Measurements from ENCODE around the gene WNT8A.

Gene WNT8A

GRCh38 chr5:138082033-138082432 lies 1.8 kb upstream of the WNT8A start:
- in situ Hi-C loops (cut with HindIII; ENCODE audit: low sequenced_read_pairs): no loop called here

GRCh38 chr5:138091685-138092084 lies 7.9 kb downstream of the WNT8A start:
- in situ Hi-C loops (cut with HindIII; ENCODE audit: low sequenced_read_pairs): no loop called here

- in situ Hi-C loops (cut with HindIII; ENCODE audit: low sequenced_read_pairs): no loop called here
Measured at GRCh38 chr5:138092301-138092700, 8.5 kb downstream of the WNT8A start.

GRCh38 chr5:138093036-138093435 lies 9.2 kb downstream of the WNT8A start:
- in situ Hi-C loops (cut with HindIII; ENCODE audit: low sequenced_read_pairs): no loop called here

GRCh38 chr5:138095100-138095907 lies 11.5 kb downstream of the WNT8A start:
- in situ Hi-C loops (cut with HindIII; ENCODE audit: low sequenced_read_pairs): no loop called here

- in situ Hi-C loops (cut with HindIII; ENCODE audit: low sequenced_read_pairs): no loop called here
Measured at GRCh38 chr5:138096363-138096762, 12.5 kb downstream of the WNT8A start.

GRCh38 chr5:138096997-138097828 lies 13.4 kb downstream of the WNT8A start:
- in situ Hi-C loops (cut with HindIII; ENCODE audit: low sequenced_read_pairs): no loop called here

- in situ Hi-C loops (cut with HindIII; ENCODE audit: low sequenced_read_pairs): no loop called here
Measured at GRCh38 chr5:138102454-138103318, 18.9 kb downstream of the WNT8A start.

- in situ Hi-C loops (cut with HindIII; ENCODE audit: low sequenced_read_pairs): no loop called here
Measured at GRCh38 chr5:138103319-138103637, 19.4 kb downstream of the WNT8A start.

GRCh38 chr5:138105709-138106108 lies 21.9 kb downstream of the WNT8A start:
- in situ Hi-C loops (cut with HindIII; ENCODE audit: low sequenced_read_pairs): no loop called here

GRCh38 chr5:138107213-138107612 lies 23.4 kb downstream of the WNT8A start:
- in situ Hi-C loops (cut with HindIII; ENCODE audit: low sequenced_read_pairs): no loop called here

GRCh38 chr5:138109463-138110265 lies 25.8 kb downstream of the WNT8A start:
- in situ Hi-C loops (cut with HindIII; ENCODE audit: low sequenced_read_pairs): no loop called here

- in situ Hi-C loops (cut with HindIII; ENCODE audit: low sequenced_read_pairs): no loop called here
Measured at GRCh38 chr5:138110266-138110963, 26.6 kb downstream of the WNT8A start.

GRCh38 chr5:138111181-138111580 lies 27.3 kb downstream of the WNT8A start:
- in situ Hi-C loops (cut with HindIII; ENCODE audit: low sequenced_read_pairs): no loop called here

GRCh38 chr5:138111937-138112336 lies 28.1 kb downstream of the WNT8A start:
- in situ Hi-C loops (cut with HindIII; ENCODE audit: low sequenced_read_pairs): no loop called here

- in situ Hi-C loops (cut with HindIII; ENCODE audit: low sequenced_read_pairs): no loop called here
Measured at GRCh38 chr5:138115254-138115653, 31.4 kb downstream of the WNT8A start.

- in situ Hi-C loops (cut with HindIII; ENCODE audit: low sequenced_read_pairs): no loop called here
Measured at GRCh38 chr5:138128334-138128733, 44.5 kb downstream of the WNT8A start.

GRCh38 chr5:138129347-138129746 lies 45.5 kb downstream of the WNT8A start:
- in situ Hi-C loops (cut with HindIII; ENCODE audit: low sequenced_read_pairs): no loop called here

GRCh38 chr5:138132543-138132942 lies 48.7 kb downstream of the WNT8A start:
- in situ Hi-C loops (cut with HindIII; ENCODE audit: low sequenced_read_pairs): no loop called here

Measured in DLD1 (cell line).